Measurements from ENCODE around the gene COL20A1.
"Not testable (repeated sequence)": the region's sequence is repeated elsewhere in the genome, so short reads cannot be mapped to it uniquely, and the experiment has no call there.

The COL20A1 gene

GRCh38 chr20:63333241-63333836 is 40.4 kb downstream of the COL20A1 start:
- peak; percentile 12 for DNase-seq (ENCODE audit: low spot score)

- DNase-seq (ENCODE audit: low spot score), result no peak
These were observed 41.4 kb downstream of the COL20A1 start for GRCh38 chr20:63334356-63334755.

DNA sequence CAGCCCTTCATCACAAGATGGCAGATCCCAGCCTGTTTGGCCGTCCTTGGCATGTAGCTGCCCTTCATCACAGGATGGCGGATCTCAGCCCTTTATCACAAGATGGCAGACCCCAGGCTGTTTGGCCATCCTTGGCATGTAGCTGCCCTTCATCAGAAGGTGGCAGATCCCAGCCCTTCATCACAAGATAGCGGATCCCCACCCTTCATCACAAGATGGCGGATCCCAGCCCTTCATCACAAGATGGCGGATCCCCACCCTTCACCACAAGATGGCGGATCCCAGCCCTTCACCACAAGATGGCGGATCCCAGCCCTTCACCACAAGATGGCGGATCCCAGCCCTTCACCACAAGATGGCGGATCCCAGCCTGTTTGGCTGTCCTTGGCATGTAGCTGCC is 42.1 kb downstream of the COL20A1 start:
- not testable (repeated sequence) for DNase-seq (ENCODE audit: low spot score)

DNA sequence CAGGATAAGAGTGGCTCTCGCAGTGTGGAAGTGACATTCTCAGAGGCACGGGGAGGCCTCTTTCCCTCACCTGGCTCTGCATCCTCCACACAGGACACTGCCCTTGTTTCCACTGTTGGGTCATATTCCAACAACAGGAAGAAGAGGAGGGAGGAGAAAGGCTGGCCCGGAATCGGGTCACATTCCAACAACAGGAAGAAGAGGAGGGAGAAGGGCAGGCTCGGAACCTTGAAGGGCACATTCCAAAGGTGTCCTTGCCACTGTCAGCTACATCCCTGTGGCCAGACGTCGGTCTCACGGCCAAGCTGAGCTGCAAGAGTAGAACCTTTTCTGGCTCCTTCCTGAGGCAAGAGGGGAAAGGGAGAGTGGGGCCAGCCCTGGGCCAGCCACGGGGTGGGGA is 42.7 kb downstream of the COL20A1 start:
- DNase-seq (ENCODE audit: low spot score), result no peak

DNA sequence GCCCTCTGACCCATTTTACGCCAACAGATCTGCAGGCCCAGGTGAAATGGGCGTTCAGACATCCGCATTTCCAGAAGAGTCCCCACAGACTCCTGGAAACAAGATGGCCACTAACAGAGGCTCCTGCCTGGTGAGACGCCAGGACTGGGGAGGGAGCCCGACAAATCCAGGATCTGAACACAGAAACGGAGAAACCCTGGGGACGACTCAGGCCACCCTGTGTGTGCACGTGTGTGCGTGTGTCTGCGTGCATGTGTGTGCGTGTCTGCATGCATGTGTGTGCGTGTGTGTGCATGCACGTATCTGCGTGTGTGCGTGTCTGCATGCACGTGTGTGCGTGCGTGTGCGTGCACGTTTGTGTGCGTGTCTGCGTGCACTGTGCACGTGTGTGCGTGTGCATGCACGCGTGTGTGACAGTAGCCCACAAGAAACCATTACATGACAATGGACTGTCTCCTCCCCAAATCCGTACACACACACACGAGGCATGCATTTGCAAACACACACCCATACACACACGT is 43.3 kb downstream of the COL20A1 start:
- no peak for DNase-seq (ENCODE audit: low spot score)

- no peak for DNase-seq (ENCODE audit: low spot score)
These were observed 44.9 kb downstream of the COL20A1 start for GRCh38 chr20:63337786-63338420.

DNA sequence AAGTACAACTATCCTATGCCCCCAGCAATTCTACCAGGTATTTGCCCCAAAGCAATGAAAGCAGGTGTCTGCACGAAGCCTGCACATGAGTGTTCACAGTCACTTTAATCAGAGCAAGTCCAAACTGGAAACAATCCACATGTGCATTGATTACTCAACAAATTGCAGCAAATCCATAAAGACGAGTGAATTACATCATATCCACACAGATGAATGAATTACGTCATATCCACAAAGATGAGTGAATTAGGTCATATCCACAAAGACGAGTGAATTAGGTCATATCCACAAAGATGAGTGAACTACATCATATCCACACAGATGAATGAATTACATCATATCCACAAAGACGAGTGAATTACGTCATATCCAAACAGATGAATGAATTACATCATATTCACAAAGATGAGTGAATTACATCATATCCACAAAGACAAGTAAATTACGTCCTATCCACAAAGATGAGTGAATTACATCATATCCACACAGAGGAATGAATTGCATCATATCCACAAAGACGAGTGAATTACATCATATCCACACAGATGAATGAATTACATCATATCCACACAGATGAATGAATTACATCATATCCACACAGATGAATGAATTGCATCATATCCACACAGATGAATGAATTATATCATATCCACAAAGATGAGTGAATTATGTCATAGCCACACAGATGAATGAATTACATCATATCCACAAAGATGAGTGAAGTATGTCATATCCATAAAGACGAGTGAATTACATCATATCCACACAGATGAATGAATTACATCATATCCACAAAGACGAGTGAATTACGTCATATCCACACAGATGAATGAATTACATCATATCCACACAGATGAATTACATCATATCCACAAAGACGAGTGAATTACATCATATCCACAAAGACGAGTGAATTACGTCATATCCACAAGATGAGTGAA is 46.4 kb downstream of the COL20A1 start:
- DNase-seq (ENCODE audit: low spot score), result not testable (repeated sequence)

DNA sequence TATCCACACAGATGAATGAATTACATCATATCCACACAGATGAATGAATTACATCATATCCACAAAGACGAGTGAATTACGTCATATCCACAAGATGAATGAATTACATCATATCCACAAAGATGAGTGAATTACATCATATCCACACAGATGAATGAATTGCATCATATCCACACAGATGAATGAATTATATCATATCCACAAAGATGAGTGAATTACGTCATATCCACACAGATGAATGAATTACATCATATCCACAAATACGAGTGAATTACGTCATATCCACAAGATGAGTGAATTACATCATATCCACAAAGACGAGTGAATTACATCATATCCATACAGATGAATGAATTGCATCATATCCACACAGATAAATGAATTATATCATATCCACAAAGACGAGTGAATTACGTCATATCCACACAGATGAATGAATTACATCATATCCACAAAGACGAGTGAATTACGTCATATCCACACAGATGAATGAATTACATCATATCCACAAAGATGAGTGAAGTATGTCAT is 47.2 kb downstream of the COL20A1 start:
- DNase-seq (ENCODE audit: low spot score), result not testable (repeated sequence)

- no peak for DNase-seq (ENCODE audit: low spot score)
These were observed 49.8 kb downstream of the COL20A1 start for GRCh38 chr20:63342561-63343459.

DNA sequence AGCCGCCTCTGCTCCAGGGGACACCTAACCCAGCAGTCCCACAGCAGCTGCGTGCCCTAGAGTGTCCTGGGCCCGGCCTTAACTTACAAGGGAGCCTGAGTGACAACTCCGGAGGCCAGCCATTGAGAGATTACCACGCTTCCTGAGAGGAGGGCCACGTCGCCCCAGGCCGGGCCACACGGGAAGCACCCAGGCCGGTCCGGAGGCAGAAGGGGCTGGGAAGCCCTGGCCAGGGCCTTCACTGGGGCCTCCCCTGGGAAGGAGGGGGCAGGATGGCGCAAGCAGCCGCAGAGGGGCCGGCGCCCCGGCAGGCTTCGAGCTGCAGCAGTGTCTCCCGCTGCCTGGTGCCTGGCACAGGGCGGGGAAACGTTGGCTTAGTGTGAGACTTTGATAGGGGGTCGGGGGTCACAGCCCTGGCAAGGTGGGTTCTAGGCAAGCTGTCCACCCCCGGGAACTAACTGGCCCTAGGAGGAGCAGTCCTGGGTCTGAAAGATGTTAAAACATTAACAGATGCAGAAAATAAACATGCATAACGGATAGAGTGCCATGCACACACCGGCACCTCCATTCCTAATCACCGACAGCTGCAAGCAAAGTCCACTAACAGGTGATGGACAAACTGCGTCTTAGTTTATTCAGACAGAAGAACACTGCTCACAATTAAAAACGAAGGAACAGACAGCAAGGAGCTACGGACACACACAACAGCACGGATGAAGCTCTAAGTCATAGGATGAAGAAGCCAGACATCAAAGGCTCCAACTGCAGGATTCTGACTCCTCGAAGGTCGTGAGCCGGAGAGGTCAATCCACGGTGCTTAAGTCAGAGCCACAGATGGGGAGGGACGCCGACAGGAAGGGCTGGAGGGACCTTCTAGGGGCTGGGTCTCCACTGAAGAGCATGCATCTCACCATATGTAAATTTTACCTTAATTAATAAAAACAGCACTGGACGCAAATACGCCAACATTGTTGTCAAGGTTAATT is 50.8 kb downstream of the COL20A1 start:
- DNase-seq (ENCODE audit: low spot score), result no peak

DNA sequence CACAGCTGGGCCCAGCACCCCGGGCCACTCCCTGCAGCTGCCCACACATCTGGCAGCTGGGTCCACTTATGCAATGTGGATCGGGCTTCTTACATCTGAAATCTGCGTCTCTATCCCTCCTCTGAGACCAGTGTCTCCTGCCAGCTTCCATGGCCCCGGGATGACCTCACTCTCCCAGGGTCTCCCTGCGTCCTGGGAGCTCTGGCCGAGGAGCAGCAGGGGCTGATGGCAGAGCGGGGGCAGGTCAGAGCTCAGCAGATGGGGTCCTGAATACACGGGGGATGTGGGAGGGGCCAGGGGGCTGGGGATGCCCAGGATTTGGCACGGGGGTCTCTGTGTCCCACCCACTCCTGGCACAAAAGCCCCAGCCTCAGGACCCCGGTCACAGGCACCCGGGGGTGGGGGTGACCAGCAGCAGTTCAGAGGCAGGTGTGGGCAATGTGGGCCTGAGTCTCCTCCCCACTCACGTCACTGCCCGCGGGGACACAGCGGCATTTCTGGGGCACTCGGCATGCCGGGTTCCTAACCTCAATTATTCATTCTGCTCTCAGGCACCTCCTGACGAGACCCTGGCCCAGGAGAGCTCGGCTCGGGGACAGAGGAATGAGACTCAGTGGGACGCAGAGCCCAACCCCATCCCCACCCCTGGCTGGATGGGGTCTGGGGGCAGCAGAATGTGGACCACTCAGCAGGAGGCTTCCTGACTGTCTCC is 51.8 kb downstream of the COL20A1 start:
- no peak for DNase-seq (ENCODE audit: low spot score)

DNA sequence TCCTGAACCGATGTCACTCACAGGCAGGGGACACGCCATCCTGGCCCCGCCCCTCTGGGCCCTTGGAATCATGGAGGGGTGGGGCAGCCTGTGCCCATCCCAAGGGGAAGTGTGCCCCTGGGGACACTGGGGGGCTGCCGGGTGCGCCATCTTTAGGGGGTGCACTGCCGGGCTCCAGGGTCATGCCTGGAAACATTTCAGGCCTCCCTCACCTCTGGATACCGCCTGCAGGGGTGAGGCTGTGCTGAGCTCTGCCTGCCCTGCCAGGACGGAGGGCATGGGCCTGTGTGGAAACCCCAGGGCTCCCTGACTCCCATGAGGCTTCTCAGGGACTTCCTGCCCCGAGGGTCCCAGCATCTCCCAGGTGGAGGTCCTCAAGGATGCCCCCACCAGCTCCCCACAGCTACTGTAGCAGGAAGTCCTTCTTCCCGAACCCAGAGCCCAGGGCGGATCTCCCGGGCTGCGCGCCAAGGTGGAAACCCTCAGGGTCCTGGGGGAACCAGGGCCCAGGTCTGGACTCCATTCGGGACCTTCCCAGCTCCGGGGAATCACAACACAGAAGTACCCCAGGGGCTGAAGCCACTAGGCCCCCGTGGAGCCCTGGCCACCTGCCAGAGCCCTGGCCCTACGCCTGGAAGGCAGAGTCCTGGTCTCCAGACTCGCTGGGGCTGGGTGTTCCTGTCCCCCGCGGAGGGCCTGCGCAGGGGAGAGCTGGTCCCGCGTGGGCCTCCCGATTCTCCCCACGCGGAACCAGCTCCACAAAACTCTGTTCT is 52.5 kb downstream of the COL20A1 start:
- DNase-seq (ENCODE audit: low spot score), result no peak

GRCh38 chr20:63346131-63347080 is 53.4 kb downstream of the COL20A1 start:
- no peak for DNase-seq (ENCODE audit: low spot score)

DNA sequence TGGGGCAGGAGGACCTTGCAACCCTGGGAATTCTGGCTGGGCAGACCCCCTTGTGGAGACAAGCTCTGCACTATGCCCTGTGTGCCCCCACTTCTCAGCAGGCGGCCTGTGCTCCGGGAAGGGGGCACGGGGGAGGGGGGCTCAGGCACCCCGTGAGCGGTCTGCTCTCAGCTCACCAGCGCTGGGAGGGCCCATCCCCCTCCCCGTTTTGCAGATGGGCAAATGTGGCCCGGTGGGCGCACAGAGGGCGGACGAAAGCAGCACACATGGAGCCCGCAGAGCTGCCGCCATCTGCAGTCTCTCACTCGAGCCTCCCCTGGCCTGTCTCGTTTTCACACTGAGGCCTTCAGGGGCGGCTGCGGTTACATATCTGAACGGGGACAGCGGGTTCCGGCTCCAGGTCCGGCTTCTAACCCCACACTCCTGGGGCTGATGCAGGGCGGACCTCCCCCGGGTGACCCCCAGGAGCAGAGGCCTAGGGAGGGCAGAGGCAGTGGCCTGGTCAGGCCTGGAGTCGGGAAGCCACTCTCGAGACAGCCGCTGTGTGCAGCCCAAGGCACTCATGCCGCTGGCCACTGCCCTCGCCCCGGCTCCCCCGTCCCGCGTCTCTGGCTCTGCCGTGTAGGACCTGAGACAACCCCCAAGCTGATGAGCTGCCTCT is 54.2 kb downstream of the COL20A1 start:
- no peak for DNase-seq (ENCODE audit: low spot score)

DNA sequence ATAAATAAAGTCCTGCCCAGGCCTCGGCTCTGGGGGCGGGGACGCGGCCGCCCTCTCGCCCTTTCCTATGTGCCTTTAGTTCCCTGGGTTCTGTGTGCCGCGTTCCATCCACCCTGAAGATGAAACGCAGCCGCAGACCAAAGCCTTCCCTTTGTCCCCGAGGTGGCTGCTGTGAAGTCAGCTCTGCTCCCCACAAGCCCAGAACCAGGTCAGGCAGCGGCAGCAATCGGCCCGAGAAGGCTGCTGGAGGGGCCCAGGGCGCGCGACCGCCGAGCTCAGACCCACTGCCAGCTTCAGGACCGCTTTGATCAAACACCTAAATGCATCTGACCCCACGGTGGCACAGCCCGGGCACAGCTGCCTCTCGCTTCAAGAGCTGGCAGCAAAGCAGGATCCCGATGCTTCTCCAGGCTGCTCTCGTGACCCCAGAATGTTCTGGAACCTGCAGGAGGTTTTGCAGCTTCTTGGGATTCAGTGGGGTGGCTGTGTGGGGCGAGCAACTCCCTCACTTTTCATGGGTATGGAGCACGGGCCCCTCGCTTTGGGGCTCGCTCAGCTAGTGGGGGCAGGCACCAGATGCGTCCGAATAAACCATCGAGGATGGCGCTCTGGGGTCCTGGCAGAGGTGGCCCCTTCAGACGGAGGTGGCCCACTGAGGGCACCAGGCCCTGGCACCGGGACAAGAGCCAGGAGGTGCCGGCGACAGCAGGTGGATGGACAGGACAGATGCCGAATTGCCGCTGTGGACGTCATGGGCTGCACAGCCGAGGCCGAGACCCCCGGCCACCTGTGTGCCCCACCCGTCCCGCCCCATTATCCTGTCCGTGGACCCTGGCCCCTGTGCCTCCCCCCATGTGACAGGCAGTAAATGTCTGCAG is 55.2 kb downstream of the COL20A1 start:
- no peak for DNase-seq (ENCODE audit: low spot score)
